HEK293 (cell line): ENCODE data around the gene FOXP1.

Experiments
- CTCF ChIA-PET: fragments of 350-600 bp; formaldehyde crosslinking; extraction: SDS; loops from one replicate; lab custom pipeline; 2021; ENCODE audit warnings: antibody characterized with exemption; lab: Yijun Ruan, JAX
- POLR2A ChIA-PET: fragments of 300-600 bp; formaldehyde crosslinking; extraction: SDS; loops from one replicate; lab custom pipeline; 2020; ENCODE audit warnings: antibody characterized with exemption, inconsistent platforms; lab: Yijun Ruan, JAX
- H3K27ac ChIP-seq: fragments of 200-500 bp; sonication (Bioruptor generic); 2 replicates; pipeline ENCODE4 v1.5.1; 2014; ENCODE audit warnings: low read depth, low read length, control low read depth, inconsistent platforms; ENCODE audit errors: extremely low read depth
- H3K36me3 ChIP-seq, 2 experiments: fragments of 200-500 bp in 1 of 2; sonication (Bioruptor generic) in 1 of 2; 1 replicate in 1 of 2; 2 replicates in 1 of 2; pipeline ENCODE4 v1.5.1; 2014 to 2017; ENCODE audit warnings: inconsistent platforms in 2 of 2, low read length in 2 of 2; ENCODE audit not compliant: control insufficient read depth in 2 of 2, insufficient read depth in 1 of 2
- H3K4me1 ChIP-seq: fragments of 200-500 bp; sonication (Bioruptor generic); 2 replicates; pipeline ENCODE4 v1.5.1; 2014; ENCODE audit warnings: mild to moderate bottlenecking, low read length, inconsistent platforms; ENCODE audit not compliant: control insufficient read depth, insufficient read depth
- H3K4me3 ChIP-seq: 2 replicates; pipeline ENCODE4 v1.5.1; 2011; ENCODE audit warnings: low read depth, mild to moderate bottlenecking, control low read depth, low read length, moderate library complexity
- H3K9me3 ChIP-seq: fragments of 200-500 bp; sonication (Bioruptor generic); 2 replicates; pipeline ENCODE4 v1.5.1; 2014; ENCODE audit warnings: low read depth, low read length, inconsistent platforms; ENCODE audit not compliant: control insufficient read depth, insufficient read depth
- EGR2 ChIP-seq: fragments of 450-650 bp; formaldehyde crosslinking; IDR thresholded peaks from 2 replicates; pipeline ENCODE4 v1.5.1; 2016; ENCODE audit warnings: low read depth, missing biosample characterization, missing genetic modification characterization
- GLIS2 ChIP-seq: fragments of 450-650 bp; formaldehyde crosslinking; IDR thresholded peaks from 2 replicates; pipeline ENCODE4 v1.5.1; 2016; ENCODE audit warnings: missing biosample characterization, missing genetic modification characterization
- HOXC10 ChIP-seq: sonication (generic); formaldehyde crosslinking; IDR thresholded peaks from 2 replicates; pipeline ENCODE4 v1.8.1; 2023; ENCODE audit warnings: mild to moderate bottlenecking, missing genetic modification reagents
- INSM2 ChIP-seq: fragments of 450-650 bp; formaldehyde crosslinking; IDR thresholded peaks from 2 replicates; pipeline ENCODE4 v1.5.1; 2016; ENCODE audit warnings: missing biosample characterization, missing genetic modification characterization
- KLF10 ChIP-seq: fragments of 450-650 bp; IDR thresholded peaks from 2 replicates; pipeline ENCODE4 v1.5.1; 2018; ENCODE audit warnings: missing biosample characterization, mild to moderate bottlenecking, missing genetic modification characterization
- OSR2 ChIP-seq: fragments of 450-650 bp; formaldehyde crosslinking; IDR thresholded peaks from 2 replicates; pipeline ENCODE4 v1.5.1; 2016; ENCODE audit warnings: missing biosample characterization, missing genetic modification characterization
- SCRT2 ChIP-seq: fragments of 450-650 bp; formaldehyde crosslinking; IDR thresholded peaks from 2 replicates; pipeline ENCODE4 v1.5.1; 2016; ENCODE audit warnings: missing biosample characterization, missing genetic modification characterization
- ZBTB21 ChIP-seq: fragments of 450-650 bp; formaldehyde crosslinking; IDR thresholded peaks from 2 replicates; pipeline ENCODE4 v1.5.1; 2017; ENCODE audit warnings: missing biosample characterization, missing genetic modification characterization
- ZFHX2 ChIP-seq: fragments of 450-650 bp; formaldehyde crosslinking; conservative IDR thresholded peaks from 2 replicates; pipeline ENCODE4 v1.5.1; 2016; ENCODE audit warnings: missing biosample characterization, missing genetic modification characterization
- ZIC2 ChIP-seq: fragments of 450-650 bp; formaldehyde crosslinking; IDR thresholded peaks from 2 replicates; pipeline ENCODE4 v1.5.1; 2016; ENCODE audit warnings: missing biosample characterization, missing genetic modification characterization
- ZNF121 ChIP-seq: fragments of 450-650 bp; formaldehyde crosslinking; IDR thresholded peaks from 2 replicates; pipeline ENCODE4 v1.5.1; 2016; ENCODE audit warnings: missing biosample characterization, missing genetic modification characterization
- ZNF140 ChIP-seq: fragments of 450-650 bp; formaldehyde crosslinking; IDR thresholded peaks from 2 replicates; pipeline ENCODE4 v1.5.1; 2016; ENCODE audit warnings: missing biosample characterization, missing genetic modification characterization
- ZNF274 ChIP-seq, 2 experiments: fragments of 200-500 bp in 1 of 2; fragments of 450-650 bp in 1 of 2; sonication (Bioruptor generic) in 1 of 2; formaldehyde crosslinking in 1 of 2; IDR thresholded peaks; 2 replicates each; pipeline versions ENCODE4 v1.5.1 to v1.6.1; 2014 to 2016; ENCODE audit warnings: borderline replicate concordance in 1 of 2, inconsistent platforms in 1 of 2, low read length in 1 of 2, missing biosample characterization in 1 of 2, missing genetic modification characterization in 1 of 2
- ZNF341 ChIP-seq: fragments of 450-650 bp; formaldehyde crosslinking; IDR thresholded peaks from 2 replicates; pipeline ENCODE4; 2016; ENCODE audit warnings: low read depth, missing biosample characterization, missing genetic modification characterization
- ZNF354C ChIP-seq: fragments of 450-650 bp; formaldehyde crosslinking; IDR thresholded peaks from 2 replicates; pipeline ENCODE4 v1.5.1; 2016; ENCODE audit warnings: missing biosample characterization, missing genetic modification characterization, low read depth, borderline replicate concordance
- ZNF404 ChIP-seq: fragments of 450-650 bp; formaldehyde crosslinking; IDR thresholded peaks from 2 replicates; pipeline ENCODE4 v1.5.1; 2017; ENCODE audit warnings: missing biosample characterization, missing genetic modification characterization
- ZNF548 ChIP-seq: fragments of 450-650 bp; formaldehyde crosslinking; IDR thresholded peaks from 2 replicates; pipeline ENCODE4 v1.5.1; 2016; ENCODE audit warnings: missing biosample characterization, missing genetic modification characterization
- ZNF585B ChIP-seq: fragments of 450-650 bp; formaldehyde crosslinking; IDR thresholded peaks from 2 replicates; pipeline ENCODE4 v1.5.1; 2016; ENCODE audit warnings: missing biosample characterization, missing genetic modification characterization
- ZNF623 ChIP-seq: fragments of 450-650 bp; formaldehyde crosslinking; IDR thresholded peaks from 2 replicates; pipeline ENCODE4 v1.5.1; 2016; ENCODE audit warnings: missing biosample characterization, missing genetic modification characterization
- ZNF658 ChIP-seq: fragments of 450-650 bp; formaldehyde crosslinking; IDR thresholded peaks from 2 replicates; pipeline ENCODE4; 2016; ENCODE audit warnings: missing biosample characterization, missing genetic modification characterization
- ZSCAN16 ChIP-seq: fragments of 450-650 bp; formaldehyde crosslinking; IDR thresholded peaks from 2 replicates; pipeline ENCODE4 v1.5.1; 2016; ENCODE audit warnings: missing biosample characterization, missing genetic modification characterization
- TF ChIP-seq, protein P1 (sequence below): fragments of 450-650 bp; formaldehyde crosslinking; optimal IDR thresholded peaks from 2 replicates; pipeline ENCODE3; 2016; ENCODE audit warnings: missing biosample characterization, mild to moderate bottlenecking, missing genetic modification characterization
- TF ChIP-seq, protein P2 (sequence below): fragments of 450-650 bp; formaldehyde crosslinking; IDR thresholded peaks from 2 replicates; pipeline ENCODE4 v1.5.1; 2016; ENCODE audit warnings: missing biosample characterization, missing genetic modification characterization

The FOXP1 gene

GRCh38 chr3:71415681-71416122 lies 167.8 kb downstream of the FOXP1 start:
- CTCF ChIA-PET = no interaction called here

GRCh38 chr3:71414189-71414927 lies 169.2 kb downstream of the FOXP1 start:
- CTCF ChIA-PET = no interaction called here
- no peak overlapping the region for H3K27ac ChIP-seq
- POLR2A ChIA-PET = no interaction called here

More at GRCh38 chr3:71415681-71416122, 167.8 kb downstream of the FOXP1 start:
- Histone ChIP-seq H3K36me3 (no peaks in the 10 kb centered on the region), H3K4me1 (no peaks in the 10 kb centered on the region), H3K4me3 (no peak overlapping the region), H3K9me3 (no peaks in the 10 kb centered on the region), H3K27ac (no peak overlapping the region)
- POLR2A ChIA-PET = no interaction called here
- no peak for TF ChIP-seq ZFHX2 (tag by site-specific recombination)
- no peak for TF ChIP-seq ZNF354C (tag by site-specific recombination)
- no peak for TF ChIP-seq ZNF623
- TF ChIP-seq GLIS2 (tag by site-specific recombination) = no peak
- TF ChIP-seq ZNF548 (tag by site-specific recombination) = no peak
- no peak for TF ChIP-seq ZBTB21
- TF ChIP-seq, protein P1, sequence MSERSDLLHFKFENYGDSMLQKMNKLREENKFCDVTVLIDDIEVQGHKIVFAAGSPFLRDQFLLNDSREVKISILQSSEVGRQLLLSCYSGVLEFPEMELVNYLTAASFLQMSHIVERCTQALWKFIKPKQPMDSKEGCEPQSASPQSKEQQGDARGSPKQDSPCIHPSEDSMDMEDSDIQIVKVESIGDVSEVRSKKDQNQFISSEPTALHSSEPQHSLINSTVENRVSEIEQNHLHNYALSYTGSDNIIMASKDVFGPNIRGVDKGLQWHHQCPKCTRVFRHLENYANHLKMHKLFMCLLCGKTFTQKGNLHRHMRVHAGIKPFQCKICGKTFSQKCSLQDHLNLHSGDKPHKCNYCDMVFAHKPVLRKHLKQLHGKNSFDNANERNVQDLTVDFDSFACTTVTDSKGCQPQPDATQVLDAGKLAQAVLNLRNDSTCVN (tag by site-specific recombination) = no peak
- no peak for TF ChIP-seq ZSCAN16 (tag by site-specific recombination)

DNA sequence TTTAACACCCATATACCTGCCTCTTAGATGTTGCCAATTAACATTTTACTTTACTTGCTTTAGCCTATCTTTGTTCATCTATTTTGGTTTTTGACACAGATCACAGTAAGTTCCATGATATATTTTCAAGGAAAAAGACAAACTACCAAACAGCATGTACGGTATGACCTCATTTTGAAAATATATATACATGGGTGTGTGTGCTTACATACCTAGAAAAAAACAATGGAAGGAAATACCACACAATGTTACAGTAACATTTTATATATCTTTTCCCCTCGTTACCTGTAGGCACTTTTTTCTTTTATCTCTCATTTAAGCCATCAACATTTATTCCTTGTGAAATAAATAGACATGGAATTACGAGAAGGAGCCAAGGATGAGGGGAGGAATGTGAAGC lies 170.0 kb downstream of the FOXP1 start:
- Histone ChIP-seq H3K4me3 (no peak overlapping the region), H3K27ac (no peak overlapping the region), H3K9me3 (no peaks in the 10 kb centered on the region), H3K36me3 (no peaks in the 10 kb centered on the region), H3K4me1 (no peaks in the 10 kb centered on the region)
- ChIA-PET POLR2A (no interaction called here), CTCF (no interaction called here)
- no peak for TF ChIP-seq HOXC10 (CRISPR knock-in tag)
- TF ChIP-seq, protein P2, sequence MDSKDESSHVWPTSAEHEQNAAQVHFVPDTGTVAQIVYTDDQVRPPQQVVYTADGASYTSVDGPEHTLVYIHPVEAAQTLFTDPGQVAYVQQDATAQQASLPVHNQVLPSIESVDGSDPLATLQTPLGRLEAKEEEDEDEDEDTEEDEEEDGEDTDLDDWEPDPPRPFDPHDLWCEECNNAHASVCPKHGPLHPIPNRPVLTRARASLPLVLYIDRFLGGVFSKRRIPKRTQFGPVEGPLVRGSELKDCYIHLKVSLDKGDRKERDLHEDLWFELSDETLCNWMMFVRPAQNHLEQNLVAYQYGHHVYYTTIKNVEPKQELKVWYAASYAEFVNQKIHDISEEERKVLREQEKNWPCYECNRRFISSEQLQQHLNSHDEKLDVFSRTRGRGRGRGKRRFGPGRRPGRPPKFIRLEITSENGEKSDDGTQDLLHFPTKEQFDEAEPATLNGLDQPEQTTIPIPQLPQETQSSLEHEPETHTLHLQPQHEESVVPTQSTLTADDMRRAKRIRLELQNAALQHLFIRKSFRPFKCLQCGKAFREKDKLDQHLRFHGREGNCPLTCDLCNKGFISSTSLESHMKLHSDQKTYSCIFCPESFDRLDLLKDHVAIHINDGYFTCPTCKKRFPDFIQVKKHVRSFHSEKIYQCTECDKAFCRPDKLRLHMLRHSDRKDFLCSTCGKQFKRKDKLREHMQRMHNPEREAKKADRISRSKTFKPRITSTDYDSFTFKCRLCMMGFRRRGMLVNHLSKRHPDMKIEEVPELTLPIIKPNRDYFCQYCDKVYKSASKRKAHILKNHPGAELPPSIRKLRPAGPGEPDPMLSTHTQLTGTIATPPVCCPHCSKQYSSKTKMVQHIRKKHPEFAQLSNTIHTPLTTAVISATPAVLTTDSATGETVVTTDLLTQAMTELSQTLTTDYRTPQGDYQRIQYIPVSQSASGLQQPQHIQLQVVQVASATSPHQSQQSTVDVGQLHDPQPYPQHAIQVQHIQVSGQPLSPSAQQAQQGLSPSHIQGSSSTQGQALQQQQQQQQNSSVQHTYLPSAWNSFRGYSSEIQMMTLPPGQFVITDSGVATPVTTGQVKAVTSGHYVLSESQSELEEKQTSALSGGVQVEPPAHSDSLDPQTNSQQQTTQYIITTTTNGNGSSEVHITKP = no peak
- no peak for TF ChIP-seq ZNF140 (tag by site-specific recombination)
- TF ChIP-seq OSR2 (tag by site-specific recombination) = no peak
- no peak for TF ChIP-seq ZIC2 (tag by site-specific recombination)
- TF ChIP-seq INSM2 (tag by site-specific recombination) = no peak
- TF ChIP-seq ZNF274 (IDR thresholded peaks at IDR 0.05; ENCODE audit: low read length) = no peak
- TF ChIP-seq ZNF274 (tag by site-specific recombination; IDR thresholded peaks at IDR 0.05; ENCODE audit: borderline replicate concordance) = no peak
- no peak for TF ChIP-seq ZNF121 (tag by site-specific recombination)
- no peak for TF ChIP-seq ZNF585B
- no peak for TF ChIP-seq SCRT2
- TF ChIP-seq ZNF341 (tag by site-specific recombination) = no peak
- TF ChIP-seq ZNF658 (tag by site-specific recombination) = no peak
- TF ChIP-seq KLF10 (tag by site-specific recombination) = no peak

More at GRCh38 chr3:71414189-71414927, 169.2 kb downstream of the FOXP1 start:
- Histone ChIP-seq H3K4me3 (no peak overlapping the region), H3K9me3 (no peaks in the 10 kb centered on the region), H3K36me3 (no peaks in the 10 kb centered on the region), H3K4me1 (no peaks in the 10 kb centered on the region)
- TF ChIP-seq ZNF404 (tag by site-specific recombination) (no peak), ZFHX2 (tag by site-specific recombination) (peak; percentile 67), EGR2 (tag by site-specific recombination) (peak; percentile 35; the same call in 1 of the 2 replicates)
